ENCODE measurements around the gene BCL11B.

BCL11B gene

GRCh38 chr14:99177886-99178835 is 93.8 kb downstream of the BCL11B start:
- peaks cover 0 to 3% of the 10 kb centered on the region in 2 donors for H3K36me3 ChIP-seq (ENCODE audit: control insufficient read depth in 2 of 2, insufficient read depth in 2 of 2, low read length in 2 of 2)
- peaks cover 3 to 7% of the 10 kb centered on the region in 2 donors for H3K4me1 ChIP-seq (ENCODE audit: control insufficient read depth in 2 of 2, insufficient read depth in 2 of 2, low read length in 2 of 2)
- H3K9me3 ChIP-seq (ENCODE audit: control insufficient read depth in 2 of 2, low read length in 2 of 2): no peaks in the 10 kb centered on the region
- no peak overlapping the region for H3K4me3 ChIP-seq (ENCODE audit: low read length in 2 of 2)
- H3K27ac ChIP-seq (ENCODE audit: low read depth in 2 of 2, low read length in 2 of 2): no peak overlapping the region
- H3K27me3 ChIP-seq (ENCODE audit: control insufficient read depth in 2 of 2, insufficient read depth in 2 of 2, low read length in 2 of 2): no peaks in the 10 kb centered on the region
- H3K9ac ChIP-seq (ENCODE audit: low read depth in 1 of 2, low read length in 2 of 2): no peak overlapping the region

GRCh38 chr14:99177046-99177655 is 94.8 kb downstream of the BCL11B start:
- Histone ChIP-seq H3K4me1 (ENCODE audit: control insufficient read depth in 2 of 2, insufficient read depth in 2 of 2, low read length in 2 of 2) (peaks cover 3 to 7% of the 10 kb centered on the region in 2 donors), H3K27ac (ENCODE audit: low read depth in 2 of 2, low read length in 2 of 2) (no peak overlapping the region), H3K27me3 (ENCODE audit: control insufficient read depth in 2 of 2, insufficient read depth in 2 of 2, low read length in 2 of 2) (no peaks in the 10 kb centered on the region), H3K4me3 (ENCODE audit: low read length in 2 of 2) (no peak overlapping the region), H3K9me3 (ENCODE audit: control insufficient read depth in 2 of 2, low read length in 2 of 2) (no peaks in the 10 kb centered on the region), H3K9ac (ENCODE audit: low read depth in 1 of 2, low read length in 2 of 2) (no peak overlapping the region), H3K36me3 (ENCODE audit: control insufficient read depth in 2 of 2, insufficient read depth in 2 of 2, low read length in 2 of 2) (peaks cover 0 to 3% of the 10 kb centered on the region in 2 donors)

- peaks cover 0 to 3% of the 10 kb centered on the region in 2 donors for H3K36me3 ChIP-seq (ENCODE audit: control insufficient read depth in 2 of 2, insufficient read depth in 2 of 2, low read length in 2 of 2)
- no peaks in the 10 kb centered on the region for H3K9me3 ChIP-seq (ENCODE audit: control insufficient read depth in 2 of 2, low read length in 2 of 2)
- H3K27me3 ChIP-seq (ENCODE audit: control insufficient read depth in 2 of 2, insufficient read depth in 2 of 2, low read length in 2 of 2): no peaks in the 10 kb centered on the region
- no peak overlapping the region for H3K4me3 ChIP-seq (ENCODE audit: low read length in 2 of 2)
- H3K9ac ChIP-seq (ENCODE audit: low read depth in 1 of 2, low read length in 2 of 2): no peak overlapping the region
- no peak overlapping the region for H3K27ac ChIP-seq (ENCODE audit: low read depth in 2 of 2, low read length in 2 of 2)
- H3K4me1 ChIP-seq (ENCODE audit: control insufficient read depth in 2 of 2, insufficient read depth in 2 of 2, low read length in 2 of 2): peaks cover 3 to 7% of the 10 kb centered on the region in 2 donors
Measured at GRCh38 chr14:99176156-99176945, 95.6 kb downstream of the BCL11B start.

GRCh38 chr14:99175331-99176155 is 96.5 kb downstream of the BCL11B start:
- H3K4me1 ChIP-seq (ENCODE audit: control insufficient read depth in 2 of 2, insufficient read depth in 2 of 2, low read length in 2 of 2): peaks cover 3 to 7% of the 10 kb centered on the region in 2 donors
- no peaks in the 10 kb centered on the region for H3K27me3 ChIP-seq (ENCODE audit: control insufficient read depth in 2 of 2, insufficient read depth in 2 of 2, low read length in 2 of 2)
- no peak overlapping the region for H3K9ac ChIP-seq (ENCODE audit: low read depth in 1 of 2, low read length in 2 of 2)
- H3K36me3 ChIP-seq (ENCODE audit: control insufficient read depth in 2 of 2, insufficient read depth in 2 of 2, low read length in 2 of 2): peaks cover 0 to 3% of the 10 kb centered on the region in 2 donors
- H3K9me3 ChIP-seq (ENCODE audit: control insufficient read depth in 2 of 2, low read length in 2 of 2): no peaks in the 10 kb centered on the region
- H3K4me3 ChIP-seq (ENCODE audit: low read length in 2 of 2): no peak overlapping the region
- H3K27ac ChIP-seq (ENCODE audit: low read depth in 2 of 2, low read length in 2 of 2): no peak overlapping the region

- Histone ChIP-seq H3K27me3 (ENCODE audit: control insufficient read depth in 2 of 2, insufficient read depth in 2 of 2, low read length in 2 of 2) (no peaks in the 10 kb centered on the region), H3K9me3 (ENCODE audit: control insufficient read depth in 2 of 2, low read length in 2 of 2) (no peaks in the 10 kb centered on the region), H3K4me3 (ENCODE audit: low read length in 2 of 2) (no peak overlapping the region), H3K4me1 (ENCODE audit: control insufficient read depth in 2 of 2, insufficient read depth in 2 of 2, low read length in 2 of 2) (peaks cover 3 to 7% of the 10 kb centered on the region in 2 donors), H3K36me3 (ENCODE audit: control insufficient read depth in 2 of 2, insufficient read depth in 2 of 2, low read length in 2 of 2) (peaks cover 0 to 3% of the 10 kb centered on the region in 2 donors), H3K9ac (ENCODE audit: low read depth in 1 of 2, low read length in 2 of 2) (no peak overlapping the region), H3K27ac (ENCODE audit: low read depth in 2 of 2, low read length in 2 of 2) (no peak overlapping the region)
Measured at GRCh38 chr14:99174770-99175319, 97.2 kb downstream of the BCL11B start.

- Histone ChIP-seq H3K4me1 (ENCODE audit: control insufficient read depth in 2 of 2, insufficient read depth in 2 of 2, low read length in 2 of 2) (peaks cover 3 to 7% of the 10 kb centered on the region in 2 donors), H3K27me3 (ENCODE audit: control insufficient read depth in 2 of 2, insufficient read depth in 2 of 2, low read length in 2 of 2) (no peaks in the 10 kb centered on the region), H3K27ac (ENCODE audit: low read depth in 2 of 2, low read length in 2 of 2) (no peak overlapping the region), H3K36me3 (ENCODE audit: control insufficient read depth in 2 of 2, insufficient read depth in 2 of 2, low read length in 2 of 2) (peaks cover 0 to 3% of the 10 kb centered on the region in 2 donors), H3K9me3 (ENCODE audit: control insufficient read depth in 2 of 2, low read length in 2 of 2) (no peaks in the 10 kb centered on the region), H3K4me3 (ENCODE audit: low read length in 2 of 2) (no peak overlapping the region), H3K9ac (ENCODE audit: low read depth in 1 of 2, low read length in 2 of 2) (no peak overlapping the region)
Measured at GRCh38 chr14:99174081-99174769, 97.8 kb downstream of the BCL11B start.

- Histone ChIP-seq H3K9ac (ENCODE audit: low read depth in 1 of 2, low read length in 2 of 2) (no peak overlapping the region), H3K27me3 (ENCODE audit: control insufficient read depth in 2 of 2, insufficient read depth in 2 of 2, low read length in 2 of 2) (no peaks in the 10 kb centered on the region), H3K4me3 (ENCODE audit: low read length in 2 of 2) (no peak overlapping the region)
Measured at GRCh38 chr14:99173506-99173905, 98.5 kb downstream of the BCL11B start.

GRCh38 chr14:99173086-99173485 is 98.9 kb downstream of the BCL11B start:
- Histone ChIP-seq H3K9me3 (ENCODE audit: control insufficient read depth in 2 of 2, low read length in 2 of 2) (no peaks in the 10 kb centered on the region), H3K27me3 (ENCODE audit: control insufficient read depth in 2 of 2, insufficient read depth in 2 of 2, low read length in 2 of 2) (no peaks in the 10 kb centered on the region), H3K4me3 (ENCODE audit: low read length in 2 of 2) (no peak overlapping the region), H3K36me3 (ENCODE audit: control insufficient read depth in 2 of 2, insufficient read depth in 2 of 2, low read length in 2 of 2) (peaks cover 0 to 3% of the 10 kb centered on the region in 2 donors), H3K4me1 (ENCODE audit: control insufficient read depth in 2 of 2, insufficient read depth in 2 of 2, low read length in 2 of 2) (no peaks in the 10 kb centered on the region), H3K9ac (ENCODE audit: low read depth in 1 of 2, low read length in 2 of 2) (no peak overlapping the region), H3K27ac (ENCODE audit: low read depth in 2 of 2, low read length in 2 of 2) (no peak overlapping the region)

More at GRCh38 chr14:99173506-99173905, 98.5 kb downstream of the BCL11B start:
- Histone ChIP-seq H3K4me1 (ENCODE audit: control insufficient read depth in 2 of 2, insufficient read depth in 2 of 2, low read length in 2 of 2) (peaks cover 3 to 4% of the 10 kb centered on the region in 2 donors), H3K27ac (ENCODE audit: low read depth in 2 of 2, low read length in 2 of 2) (no peak overlapping the region), H3K36me3 (ENCODE audit: control insufficient read depth in 2 of 2, insufficient read depth in 2 of 2, low read length in 2 of 2) (peaks cover 0 to 3% of the 10 kb centered on the region in 2 donors), H3K9me3 (ENCODE audit: control insufficient read depth in 2 of 2, low read length in 2 of 2) (no peaks in the 10 kb centered on the region)

GRCh38 chr14:99171396-99171795 is 100.6 kb downstream of the BCL11B start:
- peaks cover 0 to 3% of the 10 kb centered on the region in 2 donors for H3K36me3 ChIP-seq (ENCODE audit: control insufficient read depth in 2 of 2, insufficient read depth in 2 of 2, low read length in 2 of 2)
- no peaks in the 10 kb centered on the region for H3K27me3 ChIP-seq (ENCODE audit: control insufficient read depth in 2 of 2, insufficient read depth in 2 of 2, low read length in 2 of 2)
- H3K4me1 ChIP-seq (ENCODE audit: control insufficient read depth in 2 of 2, insufficient read depth in 2 of 2, low read length in 2 of 2): no peaks in the 10 kb centered on the region
- no peak overlapping the region for H3K4me3 ChIP-seq (ENCODE audit: low read length in 2 of 2)
- no peak overlapping the region for H3K27ac ChIP-seq (ENCODE audit: low read depth in 2 of 2, low read length in 2 of 2)
- H3K9ac ChIP-seq (ENCODE audit: low read depth in 1 of 2, low read length in 2 of 2): no peak overlapping the region
- H3K9me3 ChIP-seq (ENCODE audit: control insufficient read depth in 2 of 2, low read length in 2 of 2): no peaks in the 10 kb centered on the region

All from mucosa of rectum (tissue), 2 donors.